MCF 10A (cell line): Measurements from ENCODE around the gene ATG7. TPM values are rescaled to one million over a fixed set of nuclear protein-coding genes. Genes with fewer than 3 reads are reported as not detected.
A peak's percentile ranks its signal among the peaks of the same experiment; 100 is the strongest.
"Not testable (repeated sequence)": the region's sequence is repeated elsewhere in the genome, so short reads cannot be mapped to it uniquely, and the experiment has no call there.

Source experiments
- BruUV-seq: library from RNA; stranded (reverse); fragments of 400-500 nt; replicated peaks from 2 replicates; lab custom pipeline; 2021; lab: Mats Ljungman, UMichigan
- CTCF ChIA-PET: fragments of 300-600 bp; sonication (Branson Sonifier 250); formaldehyde crosslinking; extraction: SDS; loops from one replicate; lab custom pipeline; 2021; ENCODE audit warnings: antibody characterized with exemption, inconsistent platforms; lab: Yijun Ruan, JAX
- POLR2A ChIA-PET: fragments of 300-600, 350-650 bp; sonication (Branson Sonifier 250); formaldehyde crosslinking; extraction: SDS; loops from one replicate; lab custom pipeline; 2020; ENCODE audit warnings: antibody characterized with exemption, inconsistent platforms; lab: Yijun Ruan, JAX
- DNase-seq: peaks from one replicate; pipeline ENCODE4 v3.0.0-alpha.2; 2018; ENCODE audit not compliant: unreplicated experiment
- H3K27ac Mint-ChIP-seq: one replicate; pipeline ENCODE4 v1.8.0; 2022; ENCODE audit warnings: mild to moderate bottlenecking, low read depth, mixed read lengths; ENCODE audit not compliant: unreplicated experiment
- H3K27me3 Mint-ChIP-seq: one replicate; pipeline ENCODE4 v1.8.0; 2022; ENCODE audit warnings: mixed read lengths; ENCODE audit not compliant: insufficient read depth, unreplicated experiment
- H3K36me3 Mint-ChIP-seq: one replicate; pipeline ENCODE4 v1.8.0; 2022; ENCODE audit warnings: mild to moderate bottlenecking, moderate library complexity, mixed read lengths; ENCODE audit not compliant: insufficient read depth, unreplicated experiment
- H3K4me1 Mint-ChIP-seq: one replicate; pipeline ENCODE4 v1.8.0; 2022; ENCODE audit warnings: mixed read lengths; ENCODE audit not compliant: insufficient read depth, unreplicated experiment
- H3K4me3 Mint-ChIP-seq: one replicate; pipeline ENCODE4 v1.8.0; 2022; ENCODE audit warnings: mild to moderate bottlenecking, moderate library complexity, mixed read lengths; ENCODE audit not compliant: unreplicated experiment
- H3K9me3 Mint-ChIP-seq: one replicate; pipeline ENCODE4 v1.8.0; 2022; ENCODE audit warnings: mixed read lengths; ENCODE audit not compliant: unreplicated experiment
- CTCF ChIP-seq: fragments of 200-600 bp; IDR thresholded peaks from one replicate; pipeline ENCODE4 v1.8.0; 2022; ENCODE audit warnings: antibody characterized with exemption, mild to moderate bottlenecking; ENCODE audit not compliant: unreplicated experiment
- intact Hi-C: fragments of 100-400 bp; cut with micrococcal nuclease; formaldehyde crosslinking; loops from 2 replicates; pipeline ENCODE4 v1.14.1; 2022
- total RNA-seq: library from RNA; stranded (reverse); gene quantifications from 2 replicates; pipeline ENCODE4 v1.2.3, GENCODE V29; 2022

ATG7 gene
- total RNA-seq, 1 experiment from 2014 or later: 54.0 TPM

GRCh38 chr3:11435440-11436165 is 163.4 kb downstream of the ATG7 start:
- peaks cover 12% of the 10 kb centered on the region for H3K4me1 Mint-ChIP-seq
- no peak overlapping the region for H3K27ac Mint-ChIP-seq
- POLR2A ChIA-PET: no interaction called here
- H3K27me3 Mint-ChIP-seq: no peaks in the 10 kb centered on the region
- intact Hi-C loops: no loop called here
- no peak overlapping the region for H3K4me3 Mint-ChIP-seq
- H3K9me3 Mint-ChIP-seq: no peaks in the 10 kb centered on the region
- no peak for TF ChIP-seq CTCF
- H3K36me3 Mint-ChIP-seq: no peaks in the 10 kb centered on the region
- CTCF ChIA-PET: interaction anchor here (0.5 to 0.8 kb wide), 4 partner anchors 8 to 1169 kb away, joined by 3 to 4 read pairs (median 3); no protein-coding TSS in a partner anchor
- DNase-seq: no peak
- BruUV-seq: no TSS peak

GRCh38 chr3:11436775-11437174 is 164.6 kb downstream of the ATG7 start:
- no peak for TF ChIP-seq CTCF
- peaks cover 6% of the 10 kb centered on the region for H3K4me1 Mint-ChIP-seq
- no peaks in the 10 kb centered on the region for H3K27me3 Mint-ChIP-seq
- no TSS peak for BruUV-seq
- ChIA-PET CTCF (no interaction called here), POLR2A (no interaction called here)
- no peak overlapping the region for H3K27ac Mint-ChIP-seq
- no peaks in the 10 kb centered on the region for H3K9me3 Mint-ChIP-seq
- intact Hi-C loops: no loop called here
- DNase-seq: no peak
- H3K4me3 Mint-ChIP-seq: no peak overlapping the region
- H3K36me3 Mint-ChIP-seq: no peaks in the 10 kb centered on the region

DNA sequence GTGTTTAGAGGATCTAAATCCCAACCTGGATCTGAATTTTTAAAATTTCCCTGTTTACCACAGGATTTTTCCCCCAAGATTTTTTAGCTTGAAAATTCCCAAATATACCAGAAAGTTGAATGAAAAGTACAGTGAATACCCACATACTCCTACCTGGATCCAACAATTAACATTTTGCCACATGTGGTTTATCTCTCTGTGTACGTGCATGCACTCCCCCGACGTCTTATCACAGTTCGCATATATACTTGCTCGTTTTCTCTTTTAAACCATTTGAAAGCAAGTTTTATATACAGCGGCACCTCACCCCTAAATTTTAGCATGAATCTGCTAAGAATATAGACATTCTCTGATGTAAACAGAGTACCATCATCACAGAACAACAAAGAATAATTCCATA is 165.3 kb downstream of the ATG7 start:
- TF ChIP-seq CTCF: no peak
- ChIA-PET CTCF (no interaction called here), POLR2A (no interaction called here)
- H3K4me1 Mint-ChIP-seq: peaks cover 6% of the 10 kb centered on the region
- intact Hi-C loops: no loop called here
- H3K9me3 Mint-ChIP-seq: no peaks in the 10 kb centered on the region
- H3K36me3 Mint-ChIP-seq: no peaks in the 10 kb centered on the region
- H3K4me3 Mint-ChIP-seq: no peak overlapping the region
- H3K27ac Mint-ChIP-seq: no peak overlapping the region
- no TSS peak for BruUV-seq
- H3K27me3 Mint-ChIP-seq: no peaks in the 10 kb centered on the region
- DNase-seq: no peak

- BruUV-seq: no TSS peak
- Mint-ChIP-seq H3K36me3 (no peaks in the 10 kb centered on the region), H3K4me3 (no peak overlapping the region), H3K4me1 (peaks cover 6% of the 10 kb centered on the region), H3K27ac (no peak overlapping the region), H3K9me3 (no peaks in the 10 kb centered on the region), H3K27me3 (no peaks in the 10 kb centered on the region)
- CTCF ChIA-PET: interaction anchor here (0.7 kb wide), 1 partner anchor 81 kb away, joined by 3 read pairs; no protein-coding TSS in a partner anchor
- no peak for TF ChIP-seq CTCF
- POLR2A ChIA-PET: interaction anchor here (0.7 kb wide), 1 partner anchor 145 kb away, joined by 4 read pairs; no protein-coding TSS in a partner anchor
- DNase-seq: no peak
- intact Hi-C loops: no loop called here
Observed at GRCh38 chr3:11438646-11439045, 166.4 kb downstream of the ATG7 start.

GRCh38 chr3:11441346-11441745 is 169.1 kb downstream of the ATG7 start:
- H3K4me3 Mint-ChIP-seq, H3K4me1 Mint-ChIP-seq, intact Hi-C loops, H3K27ac Mint-ChIP-seq, H3K9me3 Mint-ChIP-seq, BruUV-seq, CTCF ChIA-PET, H3K27me3 Mint-ChIP-seq, POLR2A ChIA-PET, H3K36me3 Mint-ChIP-seq: not testable (repeated sequence)
- peak; percentile 25 for DNase-seq
